GM21619 (cell line): ENCODE data around the gene UVRAG.

Source experiments
- ATAC-seq: cut with Tn5 transposase; IDR thresholded peaks from one replicate; pipeline ENCODE4 v1.9.1; 2021; ENCODE audit not compliant: unreplicated experiment

UVRAG gene

DNA sequence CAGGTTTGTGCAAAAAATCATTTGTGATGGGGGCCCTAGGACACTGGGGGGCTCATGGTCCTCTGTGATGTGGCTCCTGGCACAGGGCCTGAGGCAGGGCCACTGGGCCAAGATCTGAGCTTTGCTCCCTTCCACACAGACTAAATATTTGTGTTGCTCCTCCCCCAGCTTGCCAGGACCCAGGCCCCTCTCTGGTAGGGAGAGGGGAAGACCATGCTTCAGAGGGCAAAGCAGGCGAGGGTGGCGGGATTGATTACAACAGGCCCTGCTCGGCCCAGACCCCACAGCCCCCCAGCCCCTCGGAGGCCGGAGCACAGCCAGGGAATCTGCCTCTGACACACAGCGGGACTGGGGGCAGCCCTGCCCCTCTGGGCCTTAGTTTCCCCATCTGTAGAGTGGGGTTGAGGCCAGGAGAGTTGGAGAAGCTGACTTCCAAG is 362.3 kb downstream of the UVRAG start:
- no peak for ATAC-seq

DNA sequence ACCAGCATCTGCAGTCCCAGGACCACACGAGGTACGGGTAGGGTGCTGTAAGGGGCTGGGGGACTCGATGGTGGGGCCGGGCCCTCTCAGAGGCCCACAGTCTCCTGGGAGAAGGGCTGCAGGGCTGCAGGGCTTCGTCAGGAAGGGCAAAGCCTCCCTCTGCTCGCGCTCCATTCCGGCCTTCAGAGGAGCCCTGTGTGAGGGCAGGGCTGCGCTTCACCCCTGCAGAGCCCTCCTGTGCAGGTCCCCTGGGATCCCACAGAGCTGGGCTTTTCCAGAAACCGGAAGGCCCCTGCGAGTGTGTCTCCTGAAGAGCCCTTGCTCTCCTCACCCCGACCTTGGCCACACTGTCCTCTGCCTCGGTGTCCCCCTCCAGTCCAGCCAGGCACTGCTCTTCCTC is 364.1 kb downstream of the UVRAG start:
- ATAC-seq, result no peak

DNA sequence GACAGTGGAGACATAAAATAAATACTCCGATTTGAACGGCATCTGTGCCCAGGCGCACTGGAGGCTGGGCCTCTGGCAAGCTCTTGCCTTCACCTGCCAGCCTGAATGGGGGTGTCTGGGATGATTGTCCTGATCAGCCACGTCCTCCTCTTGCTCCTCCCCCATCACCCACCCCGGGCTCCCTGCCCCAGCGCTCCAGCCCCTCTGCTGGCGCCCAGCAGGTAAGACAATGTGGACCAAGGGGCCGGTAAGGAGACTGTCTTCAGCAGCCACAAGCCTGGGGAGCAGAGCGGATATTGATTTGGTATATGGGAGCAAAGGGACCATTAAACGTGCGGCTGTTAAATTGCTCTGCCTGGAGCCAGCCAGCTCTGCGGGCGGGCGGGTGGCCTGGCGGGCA is 366.4 kb downstream of the UVRAG start:
- ATAC-seq, result no peak

DNA sequence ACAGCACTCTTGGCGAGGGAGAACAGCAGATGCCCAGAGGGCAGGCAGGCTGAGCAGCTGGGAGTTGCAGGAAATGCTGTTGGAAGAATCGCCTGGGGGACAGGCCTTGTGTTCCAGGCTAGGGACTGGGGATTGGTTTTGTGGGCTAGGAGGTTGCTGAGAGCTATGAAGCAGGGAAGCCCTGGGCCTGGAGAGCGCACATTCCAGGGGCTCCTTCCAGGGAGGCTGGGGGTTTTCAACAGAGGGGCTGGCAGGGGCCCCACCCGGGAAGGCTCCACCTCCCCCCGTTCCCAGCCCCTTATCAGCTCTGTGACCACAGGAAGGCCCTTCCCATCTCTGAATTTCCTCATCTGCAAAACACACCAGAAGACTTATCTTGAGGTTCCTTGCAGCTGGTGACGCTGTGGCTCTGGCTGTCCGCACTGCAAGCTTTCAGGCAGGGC is 369.6 kb downstream of the UVRAG start:
- ATAC-seq, result no peak

DNA sequence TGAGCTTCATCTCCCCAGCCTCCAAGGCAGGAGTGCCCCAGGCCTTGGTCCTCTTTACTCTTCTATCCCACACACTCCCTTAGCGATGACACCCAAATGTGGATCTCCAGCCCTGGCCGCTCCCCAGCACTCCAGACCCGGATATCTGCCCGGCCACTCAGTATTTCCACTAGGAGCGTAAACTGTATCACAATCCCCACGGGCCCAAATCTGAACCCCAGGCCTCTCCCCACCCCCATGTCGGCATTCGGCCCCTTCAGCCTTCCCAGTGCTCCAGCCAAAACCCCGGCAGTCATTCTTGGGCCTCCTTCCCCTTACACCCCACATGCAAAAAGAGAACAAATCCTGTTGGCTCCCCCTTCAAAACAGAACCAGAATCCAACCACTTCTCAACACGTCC is 370.5 kb downstream of the UVRAG start:
- ATAC-seq, result no peak

DNA sequence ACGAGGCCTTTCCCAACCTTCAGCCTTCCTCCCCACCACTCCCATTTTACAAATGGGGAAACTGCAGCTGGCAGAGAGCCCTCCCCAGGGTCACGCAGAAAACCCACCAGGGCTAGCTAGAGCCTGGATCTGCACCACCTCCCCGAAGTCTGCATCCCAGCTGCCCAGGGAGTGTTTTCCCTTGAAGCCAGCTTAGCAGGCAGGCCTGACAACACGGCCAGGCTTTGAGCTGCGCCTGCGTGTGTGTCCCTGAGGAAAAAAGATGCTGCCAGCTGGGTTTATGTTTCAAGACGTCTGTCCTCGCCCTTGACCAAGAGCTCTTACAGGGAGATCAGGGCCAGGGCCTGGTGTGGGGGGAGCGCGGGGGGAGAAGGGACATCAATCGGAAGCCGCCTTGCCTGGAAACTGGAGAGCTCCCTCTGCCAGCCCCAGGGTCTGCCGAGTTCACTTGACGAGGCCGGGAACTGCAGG is 371.0 kb downstream of the UVRAG start:
- ATAC-seq, result no peak

DNA sequence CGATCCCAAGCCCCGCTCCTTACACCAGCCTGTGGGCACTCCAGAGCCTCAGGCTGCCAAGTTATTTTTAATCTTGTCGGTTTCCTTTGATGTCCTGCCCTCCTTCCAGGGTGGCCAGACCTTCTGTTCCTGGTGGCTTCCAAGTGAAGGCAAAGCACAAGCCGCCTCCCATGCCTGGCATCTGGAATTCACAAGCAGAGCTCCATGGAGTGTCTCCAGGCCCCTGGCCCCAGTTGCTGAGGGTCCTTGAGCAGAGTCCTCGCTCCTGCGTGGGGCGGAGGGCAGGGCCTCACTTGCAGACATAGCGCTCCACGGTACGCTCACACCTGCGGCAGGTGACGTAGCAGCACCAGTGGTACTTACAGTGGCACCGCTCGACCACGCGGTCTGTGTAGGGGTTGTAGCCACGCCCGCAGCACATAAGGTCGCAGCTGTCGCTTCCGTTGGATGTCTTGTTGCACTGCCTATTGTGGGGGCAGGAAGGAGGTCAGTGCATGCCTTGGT is 371.8 kb downstream of the UVRAG start:
- no peak for ATAC-seq

DNA sequence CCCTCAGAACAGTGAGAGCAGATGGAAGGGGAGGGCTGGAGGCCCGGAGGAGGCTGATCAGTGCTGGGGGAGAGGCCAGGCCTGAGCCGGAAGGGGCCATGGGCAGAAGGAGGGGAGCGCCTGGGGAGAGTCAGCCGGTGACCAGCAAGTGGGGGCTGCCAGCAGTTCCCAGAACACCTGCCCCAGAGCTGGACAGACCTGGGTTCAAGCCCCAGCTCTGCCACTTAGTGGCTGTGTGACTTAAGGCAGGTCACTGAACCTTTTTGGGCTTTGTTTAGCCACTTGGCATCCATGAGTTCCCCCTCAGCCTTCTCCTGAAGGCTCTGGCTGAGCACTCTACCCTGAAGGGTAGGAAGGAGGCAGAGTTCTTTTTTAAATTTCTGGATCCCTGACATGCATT is 373.9 kb downstream of the UVRAG start:
- ATAC-seq, result no peak

DNA sequence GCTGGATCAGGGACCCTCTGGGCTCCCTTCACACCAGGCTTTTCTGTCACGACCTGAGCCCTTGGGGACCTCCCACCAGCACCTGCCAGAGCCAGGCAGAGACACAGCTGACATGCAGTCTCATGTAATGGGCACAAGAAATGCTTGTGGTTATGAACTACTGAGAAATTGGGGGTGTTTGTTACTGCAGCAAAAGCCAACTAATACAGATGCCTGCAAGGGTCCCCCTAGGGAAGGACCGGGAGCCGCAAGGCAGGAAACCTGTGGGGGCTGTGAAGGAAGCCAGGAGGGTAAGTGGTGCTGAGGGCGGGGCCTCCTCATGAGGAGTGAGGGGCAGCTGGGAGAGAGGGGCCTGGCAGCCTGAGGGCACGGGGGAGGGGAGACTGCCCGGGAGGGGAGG is 374.7 kb downstream of the UVRAG start:
- no peak for ATAC-seq

DNA sequence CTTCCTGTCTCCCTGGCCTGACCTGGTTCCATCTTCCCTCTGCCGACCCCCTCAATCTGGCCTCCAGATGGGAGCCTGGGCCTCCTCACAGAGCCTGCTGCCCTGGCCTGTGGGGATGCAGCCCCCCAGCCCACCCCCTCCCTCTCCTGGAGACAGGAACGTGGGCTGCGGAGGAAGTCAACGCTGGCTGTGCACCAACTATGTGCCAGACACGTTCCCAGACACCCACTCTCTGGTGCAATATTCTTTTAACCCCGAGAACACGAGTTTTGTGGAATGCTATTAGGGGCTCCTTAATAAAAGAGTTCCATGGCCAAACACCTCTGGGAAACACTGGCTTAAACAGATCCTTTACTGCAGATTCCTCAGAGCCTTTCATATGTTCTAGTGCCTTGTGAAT is 375.4 kb downstream of the UVRAG start:
- ATAC-seq, result no peak
